HG03196 (cell line): ENCODE measurements around the gene SLC35E1.

Experiments used
- ATAC-seq: cut with Tn5 transposase; IDR thresholded peaks from one replicate; pipeline ENCODE4 v1.9.1; 2021; ENCODE audit not compliant: unreplicated experiment

Gene SLC35E1

DNA sequence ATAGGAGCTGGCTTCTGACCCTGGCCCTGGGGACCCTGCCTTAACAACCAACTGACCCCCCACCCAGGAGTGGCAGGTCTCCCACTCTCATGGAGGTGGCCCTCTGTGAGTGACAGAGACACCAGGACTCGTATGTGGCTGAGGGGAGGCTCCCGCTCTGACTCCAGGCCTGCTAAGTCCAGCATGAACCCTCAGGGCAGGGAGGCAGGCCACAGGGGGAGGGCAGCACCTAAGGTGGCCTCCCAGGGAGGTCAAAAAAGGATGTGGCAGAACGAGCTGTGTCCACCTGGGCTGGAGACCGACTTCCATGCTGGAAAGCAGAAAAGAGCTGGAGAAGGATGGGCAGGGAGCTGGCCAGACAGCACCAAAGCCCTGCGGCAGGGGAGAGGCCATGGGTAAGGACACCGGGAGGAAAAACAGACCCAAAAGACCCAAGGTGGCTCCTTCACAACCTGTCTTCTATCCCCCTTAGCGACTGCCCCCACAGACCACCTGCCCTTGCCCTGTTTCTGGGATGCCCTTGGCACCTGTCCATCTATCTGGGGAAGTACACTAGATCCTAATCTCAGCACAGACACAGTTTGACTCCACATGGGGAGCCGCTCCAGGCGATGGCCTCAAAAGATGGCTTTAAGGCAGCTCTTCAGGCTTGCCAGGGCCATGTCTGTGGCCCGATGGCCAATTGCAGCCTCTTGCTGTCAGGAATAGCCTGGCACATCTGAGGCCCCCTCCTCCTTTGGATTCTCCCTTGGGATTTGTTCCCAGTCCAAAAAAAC is 10.5 kb upstream of the SLC35E1 start:
- ATAC-seq, result no peak

DNA sequence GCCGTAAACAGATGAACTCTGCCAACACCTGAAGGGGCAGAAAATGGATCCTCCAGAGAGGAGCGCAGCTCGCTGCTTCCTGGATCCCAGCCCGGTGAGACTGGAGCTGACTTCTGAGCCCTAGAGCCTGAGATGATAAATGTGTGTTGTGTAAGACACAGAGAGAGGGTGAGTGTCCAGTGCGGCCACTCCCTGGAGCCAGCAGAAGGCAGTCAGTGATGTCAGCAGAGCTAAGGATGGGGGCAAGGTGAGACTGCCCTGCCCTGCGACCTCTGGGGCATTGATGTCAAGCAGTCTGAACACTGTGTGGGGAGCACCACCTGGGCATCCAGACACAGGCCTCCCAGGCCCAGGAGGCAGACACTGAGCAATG is 9.7 kb upstream of the SLC35E1 start:
- ATAC-seq, result no peak

DNA sequence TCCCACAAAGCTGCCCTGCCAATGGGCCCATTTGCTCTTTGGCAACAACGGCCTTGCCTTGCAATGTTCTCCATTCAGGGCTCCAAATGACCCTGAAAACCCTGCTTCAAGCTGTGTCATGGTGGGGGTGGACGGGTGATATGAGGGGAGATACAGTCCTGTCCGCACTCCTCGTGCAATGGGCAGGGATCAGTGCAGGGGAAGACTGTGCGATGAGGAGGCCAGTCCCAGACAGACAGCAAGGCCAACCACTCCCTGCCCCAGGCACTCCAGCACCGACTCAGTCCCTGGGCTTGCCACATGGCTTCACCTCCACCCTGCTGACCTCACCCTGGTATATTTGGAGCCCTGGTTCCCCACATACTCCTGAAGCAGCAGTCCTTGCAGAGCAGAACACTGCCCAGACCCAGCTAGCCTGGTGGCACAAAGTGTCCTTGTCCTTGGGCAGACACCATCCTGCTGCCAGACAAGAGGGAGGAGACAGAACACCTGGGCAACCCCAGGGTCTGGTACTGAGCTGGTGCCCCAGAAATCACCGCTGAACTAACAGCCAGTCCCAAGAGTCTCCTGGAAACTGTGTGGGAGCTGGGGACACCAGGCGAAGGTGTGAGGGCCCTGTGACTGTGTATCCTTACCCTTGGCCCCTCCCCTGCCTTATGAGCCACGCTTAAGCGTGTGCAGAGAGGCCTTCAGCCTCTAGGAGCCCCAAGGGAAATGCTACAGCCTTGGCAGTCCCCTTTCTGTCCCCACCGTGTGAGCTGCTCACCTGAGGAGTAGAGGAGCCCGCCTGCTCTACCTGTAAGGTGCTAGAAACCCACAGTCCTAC is 9.1 kb upstream of the SLC35E1 start:
- ATAC-seq, result no peak

DNA sequence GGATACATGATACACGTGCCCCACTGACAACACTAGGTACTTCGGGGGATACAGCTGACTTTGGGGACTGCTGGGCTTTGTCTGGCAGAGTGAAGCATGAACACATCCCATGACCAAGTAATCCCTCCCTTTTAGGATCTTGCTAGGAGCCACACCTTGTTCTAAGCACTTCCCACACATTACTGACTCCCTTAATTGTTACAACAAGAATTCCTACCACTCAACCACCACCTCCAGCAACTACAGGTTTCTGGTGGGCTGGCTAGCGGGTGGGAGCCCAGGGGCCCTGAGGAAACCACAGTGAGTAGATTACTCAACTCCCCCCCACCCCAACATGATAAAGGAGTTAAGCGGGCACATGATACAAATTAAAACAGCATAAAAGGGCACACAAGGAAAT is 7.2 kb upstream of the SLC35E1 start:
- no peak for ATAC-seq

DNA sequence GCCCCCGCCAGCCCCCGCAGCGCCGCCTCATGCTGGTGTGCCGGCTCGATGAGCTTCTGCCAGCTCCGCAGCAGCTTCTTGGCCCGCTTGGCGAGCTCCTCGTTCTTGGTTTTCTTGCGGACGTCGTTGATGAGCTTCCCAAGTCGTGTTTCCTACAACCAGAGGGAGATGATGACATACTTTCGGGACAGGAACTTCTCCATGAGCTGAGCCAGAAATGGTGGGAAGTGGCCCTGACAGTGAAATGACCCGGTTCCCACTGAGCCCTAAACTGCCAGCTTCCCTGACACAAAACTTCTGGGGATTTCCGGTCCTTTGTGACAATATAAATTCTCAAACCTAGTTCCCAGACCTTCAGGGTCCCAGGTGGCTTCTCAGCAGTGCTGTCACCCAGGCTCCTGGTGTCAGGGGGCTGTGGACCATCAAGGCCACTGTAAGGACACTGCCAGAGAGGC is 5.3 kb upstream of the SLC35E1 start:
- ATAC-seq, result no peak

DNA sequence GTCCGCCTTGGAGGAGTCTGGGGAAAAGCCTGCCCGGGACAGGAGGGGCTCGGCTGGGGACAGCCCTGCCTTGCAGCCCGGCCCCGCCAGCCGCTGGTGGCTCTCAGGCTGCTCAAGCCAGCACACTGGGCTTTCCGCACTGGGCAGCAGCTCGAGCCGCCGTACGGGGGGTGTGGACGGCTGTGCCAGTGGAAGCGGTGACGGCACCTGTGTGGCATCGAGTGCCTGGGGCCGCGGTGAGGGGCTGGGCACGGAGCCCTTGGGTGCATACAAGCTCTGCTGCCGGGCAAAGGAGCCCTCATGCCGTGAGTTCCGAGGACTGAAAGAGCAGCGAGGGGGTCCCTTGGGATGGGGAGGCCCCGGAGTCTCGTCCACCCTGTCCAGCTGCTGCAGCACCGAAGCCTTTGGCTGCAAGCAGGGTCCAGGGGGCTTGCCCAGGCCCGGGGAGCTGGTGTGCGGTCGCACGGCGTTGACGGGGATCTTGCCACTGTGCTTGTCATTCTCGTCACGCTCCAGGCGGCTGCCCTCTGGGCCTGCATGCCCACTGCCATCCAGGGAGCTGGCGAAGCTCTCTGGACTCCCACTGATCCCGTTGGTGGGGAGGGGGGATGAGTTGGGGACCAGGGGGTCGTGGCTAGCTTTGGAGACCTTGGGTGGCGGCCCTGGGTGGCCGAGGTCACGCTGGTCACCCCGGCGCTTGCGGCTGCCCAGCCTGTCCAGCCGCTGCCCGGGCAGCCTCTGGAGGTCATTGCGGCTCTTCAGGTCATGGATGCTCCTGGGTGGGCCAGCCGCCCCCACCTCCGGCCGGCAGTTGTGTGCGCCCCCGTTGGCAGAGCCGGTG is 4.7 kb upstream of the SLC35E1 start:
- no peak for ATAC-seq

DNA sequence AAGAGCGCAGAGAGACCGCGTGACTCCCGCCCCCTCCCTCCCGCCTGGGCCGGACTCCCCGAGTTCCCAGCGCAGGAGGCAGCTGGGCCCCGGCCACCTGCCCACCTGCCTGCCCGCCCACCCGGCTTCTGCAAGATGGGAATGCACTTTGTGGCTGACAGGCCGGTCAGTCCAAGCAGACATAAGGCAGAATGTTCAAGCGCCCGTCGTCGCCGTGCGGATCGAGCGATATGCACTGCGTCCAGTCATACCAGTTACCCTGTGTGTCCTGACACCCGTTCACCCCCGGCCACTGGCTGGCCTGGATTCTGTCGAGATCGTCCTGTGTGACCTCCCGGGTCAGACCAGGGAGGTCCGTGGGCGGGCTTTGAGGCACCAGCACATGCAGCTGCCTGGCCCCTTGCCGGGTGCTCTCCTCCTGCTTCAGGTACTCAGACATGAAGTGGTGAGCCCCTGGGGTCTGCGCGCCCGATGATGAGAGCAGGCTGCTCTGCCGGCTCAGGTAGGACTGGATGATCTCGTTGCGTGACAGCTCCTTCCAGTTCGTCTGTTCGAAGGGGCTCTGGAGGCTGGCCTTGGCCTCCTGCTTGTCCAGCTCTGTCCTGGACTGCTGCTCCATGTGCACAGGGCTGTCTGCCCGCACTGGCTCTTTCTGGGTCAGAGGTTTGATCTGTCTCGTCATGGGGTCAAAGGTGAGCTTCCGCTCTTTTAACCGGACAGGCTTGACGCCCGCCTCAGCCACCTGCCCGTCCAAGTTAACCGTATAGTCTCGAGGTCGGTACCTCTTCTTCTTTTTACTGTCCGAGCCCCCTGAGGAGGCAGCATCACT is 3.9 kb upstream of the SLC35E1 start:
- ATAC-seq, result no peak

DNA sequence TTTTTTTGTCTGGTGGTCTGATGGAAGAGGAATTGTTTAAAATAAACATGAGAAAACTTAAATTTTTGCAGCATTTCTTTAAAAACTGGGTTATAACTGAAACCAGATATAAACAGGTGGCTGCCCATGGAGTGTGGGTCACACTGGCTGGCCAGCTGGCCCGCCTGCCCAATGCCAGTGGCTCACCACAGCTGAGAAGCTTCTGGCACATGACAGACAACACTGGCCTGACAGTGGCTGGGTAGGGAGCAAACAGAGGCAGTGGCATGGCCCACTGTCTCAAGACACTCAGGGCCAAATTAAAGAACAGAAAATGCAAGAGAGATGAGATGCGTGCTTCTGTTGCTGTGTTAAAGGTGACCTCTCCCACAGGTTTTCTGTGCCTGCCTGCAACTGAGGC is 3.1 kb upstream of the SLC35E1 start:
- no peak for ATAC-seq

DNA sequence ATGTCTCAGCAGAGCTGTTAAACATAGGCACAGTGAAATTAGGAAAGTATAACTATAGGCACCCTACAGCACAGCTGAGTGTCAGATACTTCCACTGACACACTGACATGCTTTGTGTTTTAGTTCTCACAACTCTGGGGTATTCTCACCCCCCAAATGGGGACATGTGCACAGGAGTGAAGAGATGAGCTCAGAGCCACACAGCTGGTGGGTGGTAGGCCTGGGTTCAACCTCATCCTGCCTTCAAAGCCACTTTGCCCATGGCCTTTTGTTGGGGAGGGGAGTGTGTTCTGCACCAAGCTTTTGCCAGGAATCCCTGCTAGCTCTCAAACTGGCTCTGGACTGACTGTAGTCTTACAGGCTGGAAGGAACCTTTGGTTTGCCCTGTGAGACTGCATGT is 1.7 kb upstream of the SLC35E1 start:
- ATAC-seq, result no peak

DNA sequence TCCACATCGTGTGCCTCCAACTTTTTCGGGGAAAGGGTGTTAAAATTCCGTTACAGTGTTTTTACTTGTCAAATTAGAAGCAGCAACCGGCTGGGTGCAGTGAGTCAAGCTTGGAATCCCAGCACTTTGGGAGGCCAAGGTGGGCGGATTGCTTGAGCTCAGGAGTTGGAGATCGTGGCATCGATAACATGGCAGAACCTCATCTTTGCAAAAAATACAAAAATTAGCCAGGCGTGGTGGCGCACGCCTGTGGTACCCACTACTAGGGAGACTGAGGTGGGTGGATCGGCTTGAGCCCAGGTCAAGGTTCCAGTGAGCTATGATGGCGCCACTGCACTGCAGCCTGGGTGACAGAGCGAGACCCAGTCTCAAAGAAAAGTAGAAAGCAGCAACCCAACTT is 1.1 kb upstream of the SLC35E1 start:
- no peak for ATAC-seq

DNA sequence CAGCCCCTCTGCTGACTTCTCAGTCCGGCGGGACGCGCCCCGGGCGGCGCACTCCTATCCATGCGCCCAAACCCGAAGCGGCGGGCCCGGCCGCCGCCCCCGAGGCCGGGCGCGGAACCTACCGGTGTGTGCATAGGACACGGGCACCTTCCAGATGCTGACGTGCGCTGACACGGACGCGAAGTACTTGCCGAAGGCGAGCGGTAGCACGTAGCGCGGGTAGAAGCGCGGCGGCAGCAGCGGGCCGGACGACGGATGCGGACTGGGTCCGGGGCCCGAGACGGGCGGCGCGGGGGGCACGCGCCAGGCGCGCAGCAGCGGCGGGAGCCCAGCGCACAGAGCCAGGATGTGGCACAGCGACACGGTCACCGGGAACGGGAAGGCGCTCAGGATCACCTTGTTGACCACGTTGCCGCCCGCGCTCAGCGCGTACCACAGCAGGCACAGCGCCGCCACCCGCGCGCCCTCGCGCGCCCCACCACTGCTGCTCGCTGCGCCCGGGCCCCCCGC is 338 bp downstream of the SLC35E1 start:
- ATAC-seq, result peak; percentile 25

DNA sequence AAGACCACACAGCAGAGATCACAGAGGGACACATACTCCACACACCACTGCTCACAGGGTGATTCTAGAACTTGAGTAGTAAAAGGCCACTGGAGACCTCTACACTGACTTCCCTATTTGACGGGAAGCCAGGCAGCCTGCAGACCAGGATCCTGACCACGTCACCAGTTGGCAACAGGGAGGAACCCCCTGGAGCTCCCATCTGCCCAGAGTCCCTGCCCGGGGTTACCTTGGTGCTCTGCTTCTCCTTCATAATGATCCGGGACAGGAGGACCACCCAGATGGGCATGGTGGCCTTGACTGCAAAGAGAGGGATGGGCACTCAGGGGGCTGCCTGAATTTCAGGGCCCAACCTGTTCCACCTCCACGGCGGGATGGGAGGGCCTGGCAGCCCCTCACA is 932 bp downstream of the SLC35E1 start:
- no peak for ATAC-seq

DNA sequence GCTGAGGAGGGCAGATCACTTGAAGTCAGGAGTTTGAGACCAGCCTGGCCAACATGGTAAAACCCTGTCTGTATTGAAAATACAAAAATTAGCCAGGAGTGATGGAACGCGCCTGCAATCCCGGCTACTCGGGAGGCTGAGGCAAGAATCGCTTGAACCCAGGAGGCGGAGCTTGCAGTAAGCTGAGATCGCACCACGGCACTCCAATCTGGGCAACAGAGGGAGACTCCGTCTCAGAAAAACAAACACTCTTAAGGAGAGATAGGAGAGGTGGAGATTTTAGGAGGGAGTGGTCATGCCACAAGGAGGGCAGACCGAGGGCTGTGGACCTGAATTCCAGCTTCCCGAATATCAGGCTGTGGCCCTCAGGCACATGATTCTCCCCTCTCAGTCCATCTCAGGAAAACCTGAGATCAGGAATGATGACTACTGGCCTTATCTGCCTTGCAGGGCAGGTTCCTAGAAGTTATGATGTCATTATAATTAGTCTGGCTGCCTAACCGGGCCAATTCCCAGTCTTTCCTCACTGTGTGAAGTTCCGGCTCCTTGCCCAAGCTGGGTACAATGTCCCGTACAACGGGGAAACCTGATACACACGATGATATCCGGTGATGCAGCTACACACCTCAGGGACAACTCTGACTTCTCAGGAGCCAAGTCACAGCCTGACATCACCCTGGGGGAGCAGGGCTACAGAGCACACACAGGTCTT is 2.5 kb downstream of the SLC35E1 start:
- ATAC-seq, result no peak

DNA sequence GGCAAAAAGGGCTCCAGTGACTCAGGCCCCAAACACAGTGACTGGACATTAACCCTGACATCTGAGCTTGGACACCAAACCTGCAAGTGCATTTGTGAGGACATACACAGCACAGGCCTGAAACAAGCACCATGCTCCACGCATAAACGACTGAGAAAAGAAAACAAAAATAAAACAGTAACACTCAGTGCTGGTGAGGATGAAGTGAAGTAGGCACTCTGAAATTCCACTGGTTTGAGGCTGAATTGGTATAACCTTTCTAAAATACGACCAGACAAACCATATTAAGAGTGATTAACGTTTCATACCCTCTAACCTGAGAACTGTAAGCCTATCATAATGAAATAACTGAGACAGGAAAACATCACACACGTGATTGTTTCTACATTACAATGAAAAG is 5.5 kb downstream of the SLC35E1 start:
- ATAC-seq, result no peak

DNA sequence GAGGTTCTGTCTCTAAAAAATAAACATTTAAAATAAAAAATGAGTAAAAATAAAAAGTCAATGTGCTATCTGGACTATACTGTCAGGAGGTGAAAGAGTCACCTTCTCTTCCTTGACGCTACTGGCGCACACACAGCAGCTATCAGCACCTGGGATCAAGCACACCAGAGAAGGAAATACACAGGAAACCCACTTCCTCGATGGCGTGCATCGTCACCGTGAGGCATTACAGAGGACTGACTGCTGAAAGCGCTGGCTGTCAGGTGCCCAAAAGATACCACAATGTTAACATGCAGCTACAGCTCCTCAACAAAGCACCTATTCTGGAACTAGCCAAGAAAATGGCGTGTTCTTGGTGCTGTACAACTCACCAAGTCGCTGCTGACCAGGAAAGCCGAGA is 6.1 kb downstream of the SLC35E1 start:
- no peak for ATAC-seq

DNA sequence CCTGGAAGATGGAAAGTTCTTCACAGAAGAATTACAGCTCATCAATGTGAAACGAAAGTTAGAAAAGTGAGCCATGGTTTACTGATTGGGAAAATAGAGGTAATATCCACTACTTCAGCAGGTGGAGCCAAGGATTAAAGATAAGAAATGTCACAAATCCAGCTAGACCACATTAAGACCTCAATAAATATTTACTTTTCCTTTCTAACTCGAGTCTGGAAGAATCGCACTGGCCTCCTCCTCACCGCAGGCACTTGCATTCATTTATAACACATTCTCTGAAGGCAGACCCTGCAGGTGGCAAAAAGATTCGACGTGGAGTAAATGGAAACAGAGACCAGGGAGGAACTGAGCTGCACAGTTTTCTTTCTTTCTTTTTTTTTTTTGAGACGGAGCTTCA is 7.4 kb downstream of the SLC35E1 start:
- ATAC-seq, result no peak

DNA sequence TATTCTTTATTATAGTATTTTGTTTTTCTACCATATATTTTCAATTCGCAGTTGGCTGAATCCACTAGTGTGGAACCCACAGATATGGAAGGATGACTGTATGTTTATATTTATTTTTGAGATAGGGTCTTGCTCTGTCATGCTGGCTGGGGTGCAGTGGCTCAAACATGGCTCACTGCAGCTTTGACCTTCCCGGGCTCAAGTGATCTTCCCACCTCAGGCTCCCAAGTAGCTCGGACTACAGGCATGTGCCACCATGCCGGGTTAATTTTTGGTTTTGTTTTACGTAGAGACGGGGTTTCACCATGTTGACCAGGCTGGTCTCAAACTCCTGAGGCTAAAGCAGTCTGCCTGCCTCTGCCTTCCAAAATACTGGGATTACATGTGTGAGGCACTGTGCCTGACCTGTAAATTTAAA is 9.6 kb downstream of the SLC35E1 start:
- ATAC-seq, result no peak

DNA sequence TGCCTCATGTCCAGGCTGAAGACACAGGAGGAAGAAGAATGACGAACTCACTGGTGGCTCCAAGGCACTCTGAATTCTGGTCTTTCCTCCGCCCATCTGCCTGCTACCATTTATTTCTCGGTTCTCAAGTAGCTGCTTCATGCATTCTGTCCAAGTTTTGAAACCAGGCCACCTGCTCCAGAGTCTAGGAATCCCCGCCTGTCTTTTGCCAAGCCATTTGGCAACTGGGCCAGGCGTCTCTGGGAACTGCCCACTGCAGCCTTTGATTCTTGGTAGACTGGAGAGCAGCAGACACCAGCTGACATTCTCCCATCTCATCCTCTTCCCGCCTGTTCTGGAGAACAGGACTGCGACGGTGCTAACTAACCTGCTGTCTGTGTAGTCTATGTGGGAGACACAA is 10.8 kb downstream of the SLC35E1 start:
- ATAC-seq, result no peak

DNA sequence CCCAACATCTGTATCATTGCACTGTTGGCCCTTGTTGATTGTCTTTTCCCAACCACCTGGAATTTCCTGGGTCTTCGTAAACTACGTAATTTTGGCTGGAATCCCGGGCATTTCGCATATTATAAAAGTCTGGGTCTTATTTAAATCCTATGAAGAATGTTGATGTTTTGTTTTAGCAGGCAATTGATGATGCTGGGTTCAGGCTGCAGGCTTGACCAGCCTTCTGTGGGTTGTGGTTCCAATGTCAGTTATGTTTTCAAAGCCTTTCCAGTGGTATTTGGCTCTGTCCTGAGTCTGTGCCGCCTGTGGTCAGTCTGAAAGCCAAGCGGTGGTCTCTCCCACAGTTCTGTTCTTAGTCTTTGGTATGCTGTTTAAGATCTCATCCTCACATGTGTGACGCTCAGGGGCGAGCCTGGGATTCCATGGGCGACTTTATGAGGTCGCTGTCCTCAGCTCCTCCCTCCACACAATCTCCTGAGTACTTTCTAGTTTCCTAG is 12.4 kb downstream of the SLC35E1 start:
- no peak for ATAC-seq

DNA sequence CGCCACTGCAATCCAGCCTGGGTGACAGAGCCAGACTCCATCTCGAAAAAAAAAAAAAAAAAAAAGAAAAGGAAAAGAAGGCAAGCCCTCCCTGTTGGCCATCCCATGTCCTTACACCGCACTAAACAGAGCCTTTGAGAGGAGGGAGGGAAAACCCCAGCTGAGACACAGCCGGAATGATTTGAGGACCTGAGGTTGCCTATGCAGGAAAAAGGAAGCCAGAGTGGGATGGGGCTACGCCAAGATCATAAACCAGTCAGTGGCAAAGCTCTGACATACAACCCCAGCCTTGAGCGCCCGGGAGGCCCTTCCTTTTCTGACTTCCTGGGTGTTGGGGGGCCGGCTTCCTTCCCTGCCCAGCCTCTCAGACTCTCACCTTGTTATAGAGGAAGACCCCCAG is 17.4 kb downstream of the SLC35E1 start:
- ATAC-seq, result no peak
